HEK293 (cell line): Measurements from ENCODE around the gene PARD3B.

Source experiments
- CTCF ChIP-seq: fragments of 450-650 bp; formaldehyde crosslinking; IDR thresholded peaks from 2 replicates; pipeline ENCODE4 v1.5.1; 2016; ENCODE audit warnings: missing biosample characterization, missing genetic modification characterization
- ZNF146 ChIP-seq: fragments of 450-650 bp; formaldehyde crosslinking; IDR thresholded peaks from 2 replicates; pipeline ENCODE4 v1.5.1; 2016; ENCODE audit warnings: missing biosample characterization, missing genetic modification characterization
- ZNF239 ChIP-seq: fragments of 450-650 bp; formaldehyde crosslinking; IDR thresholded peaks from 2 replicates; pipeline ENCODE4 v1.5.1; 2016; ENCODE audit warnings: missing biosample characterization, missing genetic modification characterization
- ZNF510 ChIP-seq: fragments of 450-650 bp; formaldehyde crosslinking; IDR thresholded peaks from 2 replicates; pipeline ENCODE4 v1.5.1; 2018; ENCODE audit warnings: mild to moderate bottlenecking, missing genetic modification characterization, missing biosample characterization; ENCODE audit not compliant: insufficient replicate concordance

GRCh38 chr2:204933735-204934374 is 388.6 kb downstream of the PARD3B start:
- TF ChIP-seq CTCF (tag by site-specific recombination), result no peak
- TF ChIP-seq ZNF146 (tag by site-specific recombination), result no peak
- no peak for TF ChIP-seq ZNF510 (tag by site-specific recombination)
- no peak for TF ChIP-seq ZNF239 (tag by site-specific recombination)
